Stimulated activated CD8-positive, alpha-beta memory T cell treated with anti-CD3 and anti-CD28 coated beads, Interleukin-15, amount 100 ng/mL, for 1 hour (primary cell): ENCODE measurements around the gene PDPK1.
"Not testable (repeated sequence)": the region's sequence is repeated elsewhere in the genome, so short reads cannot be mapped to it uniquely, and the experiment has no call there.

ENCODE experiments used
- DNase-seq: peaks from one replicate; pipeline ENCODE4 v3.0.0-alpha.2; 2020; ENCODE audit warnings: low read depth

PDPK1 gene

DNA sequence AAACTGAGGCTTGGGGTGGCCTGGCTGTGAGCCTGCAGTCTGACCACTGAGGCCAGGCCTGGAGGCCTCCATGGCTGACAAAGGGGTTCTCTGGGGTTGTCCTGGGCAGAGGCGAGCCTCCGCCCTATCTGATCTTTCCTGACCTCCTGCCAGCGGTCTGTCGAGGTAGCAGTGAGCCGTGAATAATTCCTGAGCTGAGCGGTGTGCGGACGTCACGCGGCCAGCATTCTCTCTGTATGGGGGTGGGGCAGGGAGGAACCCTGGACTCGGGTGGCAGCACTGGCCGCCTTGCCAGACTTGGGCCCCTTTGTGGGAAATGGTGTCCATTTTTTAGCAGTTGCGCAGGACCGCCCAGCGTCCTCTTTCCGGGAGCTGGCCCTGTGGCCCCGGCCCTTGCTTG is 74.1 kb downstream of the PDPK1 start:
- not testable (repeated sequence) for DNase-seq

DNA sequence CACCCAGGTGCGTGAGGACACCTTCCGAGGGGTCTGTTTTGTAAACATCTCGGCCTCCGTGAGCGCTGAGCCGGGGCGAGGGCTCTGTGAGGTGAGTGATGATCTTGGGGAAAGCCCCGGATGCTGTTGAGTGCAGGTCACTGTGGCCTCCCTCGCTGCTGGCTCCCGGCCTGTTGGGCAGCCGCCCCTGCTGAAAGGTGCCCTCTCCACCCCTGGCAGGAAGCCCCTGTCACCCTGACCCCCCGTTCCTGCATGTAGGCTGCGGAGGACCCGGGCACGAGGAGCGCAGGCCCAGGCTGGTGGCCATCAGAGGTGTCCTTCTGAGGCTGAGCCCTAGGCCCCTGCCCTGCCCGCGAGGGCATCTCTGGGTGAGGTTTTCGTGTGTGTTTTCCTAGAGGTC is 75.4 kb downstream of the PDPK1 start:
- not testable (repeated sequence) for DNase-seq

DNA sequence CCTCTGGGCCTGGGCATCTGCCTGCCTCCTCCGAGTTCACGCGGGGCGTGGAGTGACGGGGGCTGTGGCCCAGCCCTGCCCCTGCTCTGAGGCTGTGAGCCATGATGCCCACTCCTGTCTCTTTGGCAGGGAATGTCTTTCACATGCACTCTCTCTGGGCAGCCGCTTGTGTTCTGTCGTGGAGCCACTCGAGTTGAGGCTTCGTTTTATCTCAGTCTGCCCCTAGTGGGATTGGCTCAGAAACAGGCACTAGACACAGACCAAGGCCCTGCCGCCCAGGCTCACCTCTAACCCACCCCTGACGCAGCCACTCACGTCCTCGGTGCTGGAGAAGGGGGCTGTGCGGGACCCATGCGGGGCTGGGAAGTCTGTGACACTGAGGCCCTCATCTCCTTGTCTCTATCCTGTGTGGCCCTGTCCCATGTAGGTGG is 77.0 kb downstream of the PDPK1 start:
- DNase-seq: no peak

DNA sequence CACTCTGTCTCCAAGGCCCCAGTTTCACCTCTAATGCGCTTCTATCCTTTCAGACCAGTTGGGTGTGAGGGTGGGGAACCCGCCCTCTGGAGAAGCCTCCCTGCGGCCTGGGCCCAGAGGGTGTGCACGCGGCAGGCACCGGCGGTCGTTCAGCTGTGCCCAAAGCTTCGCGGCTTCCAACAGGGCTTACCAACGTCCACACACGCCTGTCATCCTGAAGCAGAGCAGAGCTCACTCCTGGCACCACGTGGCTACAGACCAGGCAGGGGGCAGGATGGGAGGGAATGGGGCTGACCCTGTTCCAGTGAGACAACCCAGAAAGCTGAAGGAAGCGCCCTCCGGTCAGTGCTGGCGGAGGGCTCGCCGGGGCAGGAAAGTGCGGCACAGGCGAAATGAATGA is 81.1 kb downstream of the PDPK1 start:
- not testable (repeated sequence) for DNase-seq

DNA sequence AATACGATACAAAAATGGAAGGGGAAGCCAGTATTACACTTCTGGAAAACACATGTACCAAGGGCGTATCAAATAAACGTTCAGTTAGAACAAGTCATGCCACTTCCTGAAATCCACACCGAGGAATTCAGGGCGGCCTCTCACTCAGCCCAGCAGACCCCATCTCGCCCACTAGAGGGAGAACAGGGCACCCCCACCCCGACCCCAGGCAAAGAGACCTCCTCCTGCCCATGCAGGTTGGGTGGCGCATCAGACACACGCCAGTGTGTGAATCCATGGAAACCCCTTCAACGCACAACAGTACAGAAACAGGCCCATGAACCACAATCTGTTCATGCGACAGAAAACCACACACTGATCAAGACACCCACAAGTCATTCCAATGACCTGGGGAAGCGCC is 81.8 kb downstream of the PDPK1 start:
- DNase-seq: not testable (repeated sequence)

DNA sequence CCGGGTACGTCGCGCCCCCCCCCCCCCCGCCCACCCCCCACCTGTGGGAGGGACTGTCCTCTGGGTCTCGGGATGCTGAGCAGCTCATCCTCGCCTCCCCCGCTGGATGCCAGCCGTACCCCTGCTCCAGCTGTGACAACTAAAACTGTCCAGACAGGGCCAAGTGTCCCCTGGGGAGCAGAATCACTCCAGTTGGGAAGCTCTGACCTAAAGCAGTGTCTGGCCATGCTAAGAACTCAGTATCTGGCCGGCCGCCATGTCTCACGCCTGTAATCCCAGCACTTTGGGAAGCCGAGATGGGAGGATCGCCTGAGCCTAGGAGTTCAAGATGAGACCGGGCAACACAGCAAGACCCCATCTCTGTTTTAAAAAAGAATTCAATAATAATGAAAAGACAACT is 83.0 kb downstream of the PDPK1 start:
- not testable (repeated sequence) for DNase-seq

DNA sequence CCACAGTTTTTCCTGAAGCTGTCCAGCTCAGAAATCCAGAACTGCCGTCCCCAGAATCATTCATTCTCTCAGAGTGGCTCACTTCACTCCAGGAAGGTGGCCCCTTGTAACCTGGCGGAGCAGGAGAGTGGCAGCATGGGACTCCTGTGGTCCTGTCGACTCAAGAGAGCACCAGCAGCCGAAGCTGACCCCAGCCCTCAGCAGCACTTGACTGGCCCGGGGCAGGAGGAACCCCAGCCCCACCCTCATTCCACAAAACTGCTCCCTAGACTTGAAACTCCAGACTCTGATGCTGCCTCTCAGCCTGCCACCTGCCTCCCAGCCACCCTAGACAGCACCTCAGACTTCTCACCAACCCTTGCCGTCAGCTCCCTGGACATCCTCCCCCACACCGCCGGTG is 83.6 kb downstream of the PDPK1 start:
- not testable (repeated sequence) for DNase-seq

DNA sequence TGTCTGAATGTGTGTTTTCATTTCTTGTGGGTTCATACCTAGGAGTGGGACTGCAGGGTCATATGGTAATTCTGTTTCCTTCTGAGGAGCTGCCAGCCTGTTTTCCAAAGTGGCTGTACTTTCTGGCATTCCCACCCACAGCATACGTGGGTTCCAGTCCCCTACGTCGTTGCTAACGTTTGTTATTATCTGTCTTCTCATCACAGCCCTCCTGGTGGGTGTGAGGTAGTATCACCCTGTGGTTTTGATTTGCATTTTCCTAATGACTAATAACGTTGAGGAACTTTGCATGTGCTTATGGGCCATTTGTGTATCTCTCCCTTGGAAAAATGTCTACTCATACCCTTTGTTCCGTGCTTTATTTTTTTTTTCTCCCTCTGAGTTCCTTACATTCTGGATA is 89.3 kb downstream of the PDPK1 start:
- not testable (repeated sequence) for DNase-seq

DNA sequence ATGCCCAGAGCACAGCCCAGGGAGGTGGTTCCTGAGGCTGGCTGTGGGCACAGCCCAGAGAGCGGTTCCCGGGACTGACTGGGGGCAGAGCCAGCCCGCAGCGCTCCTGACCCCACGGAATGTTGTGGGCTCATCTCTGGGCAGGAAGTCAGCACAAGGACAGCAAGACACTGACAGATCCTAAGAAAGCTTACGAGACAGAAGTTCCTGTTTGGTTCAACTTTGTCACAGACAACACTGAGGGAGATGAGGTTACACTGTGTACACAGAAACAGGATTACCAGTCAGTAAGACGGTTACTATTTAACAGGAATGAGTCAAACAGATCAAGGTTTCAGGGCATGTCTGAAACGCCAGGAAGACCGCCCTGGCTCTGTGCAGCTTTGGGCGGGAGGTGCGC is 93.4 kb downstream of the PDPK1 start:
- not testable (repeated sequence) for DNase-seq

DNA sequence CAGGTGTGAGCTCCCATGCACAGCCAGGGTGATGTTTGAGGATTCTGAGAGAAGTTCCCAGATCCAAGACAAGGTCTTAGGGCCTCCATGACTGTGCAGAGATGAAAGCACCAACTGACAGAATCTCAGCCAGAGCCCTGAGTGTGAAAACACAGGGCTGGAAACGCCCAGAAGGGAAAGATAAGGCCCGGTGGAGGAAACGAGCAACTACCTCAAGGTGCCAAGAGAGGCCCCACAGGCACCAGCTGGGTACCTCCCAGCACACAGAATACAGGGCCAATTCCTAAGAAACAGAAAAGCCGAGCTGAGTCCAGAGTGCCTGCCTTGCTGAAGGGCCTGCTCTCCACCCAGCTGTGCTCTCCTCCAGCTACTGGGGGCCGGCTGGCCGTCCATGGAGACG is 94.5 kb downstream of the PDPK1 start:
- DNase-seq: not testable (repeated sequence)

DNA sequence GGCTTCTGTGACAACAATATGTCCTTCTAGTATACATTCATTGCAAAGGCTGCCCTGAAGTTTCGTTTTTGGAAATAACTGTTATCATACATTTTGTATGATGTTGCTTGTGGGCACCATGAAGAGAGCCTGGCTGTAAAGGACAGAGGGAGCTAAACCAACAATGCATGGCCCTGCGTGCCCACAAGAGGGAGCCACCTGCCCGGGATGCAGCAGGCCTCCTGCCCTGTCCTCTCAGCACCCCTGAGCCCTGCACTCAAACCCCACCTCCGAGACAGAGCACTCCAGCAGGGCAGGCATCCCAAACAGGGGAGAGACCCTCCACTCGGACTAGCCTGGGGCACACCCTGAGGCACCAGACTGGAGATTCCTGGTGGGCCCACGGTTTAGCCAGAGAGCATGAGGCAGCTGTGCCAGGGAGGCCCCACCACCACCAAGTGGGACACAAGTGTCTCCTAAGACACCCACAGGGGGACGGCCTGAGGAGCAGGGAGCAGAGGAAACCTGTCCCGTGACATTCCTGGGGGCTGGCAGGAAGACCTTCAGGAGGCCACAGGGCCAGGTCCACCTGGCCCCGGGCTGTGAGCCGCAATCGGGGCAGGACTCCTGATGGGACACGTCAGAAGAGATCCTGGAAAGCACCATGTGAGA is 101.4 kb downstream of the PDPK1 start:
- DNase-seq: not testable (repeated sequence)

DNA sequence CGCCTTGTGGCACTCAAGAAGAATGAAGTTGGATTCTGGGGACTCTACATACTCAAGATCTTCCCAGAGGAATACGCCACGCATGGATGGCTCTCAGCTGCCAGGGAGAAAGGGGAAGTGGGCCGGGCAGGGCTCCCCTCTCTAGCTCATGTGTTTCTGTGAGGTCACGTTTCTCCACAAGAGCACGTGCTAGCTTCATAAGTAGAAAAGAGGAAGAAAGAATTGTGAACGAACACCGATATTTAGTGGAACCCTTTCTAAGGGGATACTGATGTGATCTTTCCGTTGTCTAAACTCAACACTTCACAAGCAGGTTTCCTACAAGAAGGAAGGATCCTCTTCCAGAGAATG is 101.9 kb downstream of the PDPK1 start:
- not testable (repeated sequence) for DNase-seq

DNA sequence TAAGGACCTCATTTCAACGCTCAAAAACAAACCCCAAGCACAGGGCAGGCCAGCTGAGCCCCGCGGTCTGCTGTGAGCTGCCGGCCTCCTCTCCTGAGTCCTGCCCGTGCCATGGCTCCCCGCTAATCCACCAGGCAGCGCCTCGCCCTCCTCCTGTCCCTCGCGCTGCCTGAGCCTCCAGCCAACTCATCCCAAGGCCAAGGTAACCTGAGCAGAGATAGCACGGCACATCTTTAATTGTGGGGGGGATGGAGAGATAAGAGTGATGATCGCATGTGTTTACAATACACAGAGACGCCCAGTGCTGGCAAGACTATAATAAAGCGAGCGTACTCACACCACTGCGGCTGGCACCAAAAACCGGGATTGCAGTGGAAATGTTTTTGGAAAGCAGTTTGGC is 104.7 kb downstream of the PDPK1 start:
- DNase-seq: not testable (repeated sequence)

DNA sequence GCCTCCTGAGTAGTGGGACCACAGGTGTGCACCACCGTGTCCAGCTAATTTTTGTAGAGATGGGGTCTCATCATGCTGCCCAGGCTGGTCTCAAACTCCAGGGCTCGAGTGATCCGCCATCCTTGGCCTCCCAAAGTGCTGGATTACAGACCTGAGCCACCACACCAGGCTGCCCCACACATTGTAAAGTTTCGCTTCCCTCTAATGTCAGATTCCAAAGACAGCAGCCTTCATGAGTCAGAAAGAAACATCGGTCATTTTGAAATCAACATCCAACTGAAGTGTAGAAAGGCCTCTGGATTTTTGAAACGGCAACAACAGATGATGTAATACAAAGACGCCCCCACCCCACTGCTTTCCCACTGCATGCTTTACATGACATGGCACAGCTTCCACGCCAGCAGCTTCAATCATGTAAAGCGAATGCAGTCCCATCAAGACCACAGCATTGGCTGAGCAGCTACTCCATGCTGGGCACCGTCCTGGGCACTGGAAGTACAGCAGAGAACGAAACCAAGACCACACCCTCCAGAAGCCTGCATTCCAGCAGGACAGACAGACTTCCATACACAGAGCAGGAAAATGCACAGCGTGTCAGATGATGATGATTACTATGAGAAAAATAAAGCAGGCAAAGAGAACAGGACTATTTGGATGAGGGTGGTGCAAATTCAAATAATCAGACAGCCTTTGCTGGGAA is 107.1 kb downstream of the PDPK1 start:
- DNase-seq: not testable (repeated sequence)

DNA sequence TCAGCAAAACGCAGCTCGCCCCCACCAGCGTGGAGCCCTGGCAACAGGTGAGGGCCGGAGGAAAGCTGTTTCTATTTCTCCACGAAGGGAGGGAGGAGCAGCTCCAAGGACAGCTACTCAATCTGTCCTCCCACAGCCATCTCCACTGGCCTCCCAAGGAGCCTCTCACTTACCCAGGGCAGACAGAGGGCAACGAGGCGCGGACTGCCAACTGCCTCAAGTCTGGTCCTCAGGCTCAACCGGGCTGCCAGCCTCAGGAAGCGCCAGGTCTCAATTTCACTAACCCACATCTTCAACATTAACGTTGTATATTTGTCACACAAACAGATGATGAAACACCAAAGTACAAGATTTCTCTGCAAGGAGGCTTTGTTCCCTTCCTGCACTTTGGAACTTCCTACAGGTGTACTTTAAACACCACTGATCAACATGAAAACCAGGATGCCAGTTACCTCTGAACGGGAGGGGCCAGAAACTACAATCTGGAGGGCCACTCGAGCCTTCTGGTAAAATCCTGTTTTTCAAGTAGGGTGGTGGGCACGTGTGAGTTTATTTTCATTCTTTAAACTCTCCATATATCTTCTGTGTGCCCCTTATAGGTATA is 113.5 kb downstream of the PDPK1 start:
- not testable (repeated sequence) for DNase-seq
